SK-N-SH (cell line): ENCODE results near the gene CCDC171. TPM values are rescaled to one million over a fixed set of nuclear protein-coding genes. Genes with fewer than 3 reads are reported as not detected.

ENCODE experiments used
- CTCF ChIA-PET: fragments of 300-600, 350-600 bp; formaldehyde crosslinking; extraction: SDS; loops from one replicate; lab custom pipeline; 2021; lab: Yijun Ruan, JAX
- POLR2A ChIA-PET: fragments of 350-600 bp; sonication (Branson Sonifier 250); formaldehyde crosslinking; extraction: SDS; loops from one replicate; lab custom pipeline; 2020; ENCODE audit warnings: antibody characterized with exemption, inconsistent platforms; lab: Yijun Ruan, JAX
- DNase-seq: peaks from one replicate; pipeline ENCODE4 v3.0.0; 2012
- H2AFZ ChIP-seq: fragments of 200-600 bp; sonication (generic); 2 replicates; pipeline ENCODE4 v1.8.1; 2016; ENCODE audit warnings: antibody characterized with exemption, mild to moderate bottlenecking, low read depth
- H3F3A ChIP-seq: fragments of 200-600 bp; sonication (generic); replicated peaks from 2 replicates; pipeline ENCODE3; 2016; ENCODE audit warnings: antibody characterized with exemption, mild to moderate bottlenecking; ENCODE audit not compliant: insufficient read depth
- H3K27ac ChIP-seq, 2 experiments: fragments of 200-500 bp in 1 of 2; fragments of 200-600 bp in 1 of 2; sonication (Bioruptor generic) in 1 of 2; sonication (generic), shearing (Covaris generic) in 1 of 2; 2 replicates each; pipeline versions ENCODE4 v1.5.1 to v1.6.1; 2014 to 2016; ENCODE audit warnings: low read depth in 2 of 2, inconsistent platforms in 1 of 2, low read length in 1 of 2, mild to moderate bottlenecking in 1 of 2, mixed read lengths in 1 of 2
- H3K27me3 ChIP-seq: fragments of 200-600 bp; sonication (generic), shearing (Covaris generic); 2 replicates; pipeline ENCODE4 v1.6.1; 2016; ENCODE audit warnings: mixed run types; ENCODE audit not compliant: insufficient read depth
- H3K36me3 ChIP-seq, 2 experiments: fragments of 200-500 bp in 1 of 2; fragments of 200-600 bp in 1 of 2; sonication (Bioruptor generic) in 1 of 2; sonication (generic) in 1 of 2; replicated peaks in 1 of 2; 2 replicates each; pipeline versions ENCODE3 to v1.5.1; 2014 to 2016; ENCODE audit warnings: low read length in 1 of 2, mild to moderate bottlenecking in 1 of 2; ENCODE audit not compliant: insufficient read depth in 2 of 2, control insufficient read depth in 1 of 2
- H3K4me1 ChIP-seq, 2 experiments: fragments of 200-500 bp in 1 of 2; fragments of 200-600 bp in 1 of 2; sonication (Bioruptor generic) in 1 of 2; sonication (generic), shearing (Covaris generic) in 1 of 2; 2 replicates each; pipeline versions ENCODE4 v1.5.1 to v1.6.1; 2014 to 2016; ENCODE audit warnings: low read depth in 1 of 2, low read length in 1 of 2, mixed run types in 1 of 2; ENCODE audit not compliant: insufficient read depth in 2 of 2, control insufficient read depth in 1 of 2
- H3K4me2 ChIP-seq: fragments of 200-600 bp; sonication (generic), shearing (Covaris generic); 2 replicates; pipeline ENCODE4 v1.6.1; 2017; ENCODE audit warnings: mixed run types
- H3K4me3 ChIP-seq, 2 experiments: fragments of 200-500 bp in 1 of 2; fragments of 200-600 bp in 1 of 2; sonication (Bioruptor generic) in 1 of 2; sonication (generic), shearing (Covaris generic) in 1 of 2; 2 replicates each; pipeline versions ENCODE4 v1.5.1 to v1.8.1; 2014 to 2016; ENCODE audit warnings: low read depth in 2 of 2, inconsistent platforms in 1 of 2, low read length in 1 of 2, mild to moderate bottlenecking in 1 of 2, mixed read lengths in 1 of 2, moderate library complexity in 1 of 2
- H3K79me2 ChIP-seq: fragments of 200-600 bp; sonication (generic); 2 replicates; pipeline ENCODE4 v1.8.1; 2017; ENCODE audit warnings: mild to moderate bottlenecking; ENCODE audit not compliant: insufficient read depth
- H3K9ac ChIP-seq: fragments of 200-600 bp; sonication (generic); 2 replicates; pipeline ENCODE4 v1.6.1; 2017; ENCODE audit warnings: mixed run types
- H3K9me2 ChIP-seq: fragments of 200-600 bp; sonication (generic); 2 replicates; pipeline ENCODE4 v1.6.1; 2017; ENCODE audit warnings: mixed run types
- H3K9me3 ChIP-seq: fragments of 200-600 bp; sonication (generic); 2 replicates; pipeline ENCODE4 v1.6.1; 2017; ENCODE audit warnings: mixed run types, mild to moderate bottlenecking, moderate library complexity
- H4K20me1 ChIP-seq: fragments of 200-600 bp; sonication (generic); 2 replicates; pipeline ENCODE4 v1.6.1; 2017; ENCODE audit warnings: mild to moderate bottlenecking, mixed run types; ENCODE audit not compliant: insufficient read depth
- CHD2 ChIP-seq: fragments of 150-350 bp; IDR thresholded peaks from 2 replicates; pipeline ENCODE4 v1.6.1; 2018; ENCODE audit warnings: low read length; ENCODE audit not compliant: partially characterized antibody
- CTCF ChIP-seq: fragments of 200-600 bp; sonication (generic); IDR thresholded peaks from 2 replicates; pipeline ENCODE4 v1.6.1; 2017; ENCODE audit warnings: antibody characterized with exemption, mild to moderate bottlenecking, moderate library complexity
- ELF1 ChIP-seq: IDR thresholded peaks from 2 replicates; pipeline ENCODE4 v1.4.0; 2012
- EZH2phosphoT487 ChIP-seq: fragments of 200-600 bp; sonication (generic); IDR thresholded peaks from 2 replicates; pipeline ENCODE4 v1.6.1; 2017; ENCODE audit warnings: low read depth, mixed run types, mild to moderate bottlenecking, antibody characterized with exemption, moderate library complexity, borderline replicate concordance
- FOXJ3 ChIP-seq: sonication (generic); formaldehyde crosslinking; IDR thresholded peaks from 2 replicates; pipeline ENCODE4 v1.5.1; 2020; ENCODE audit warnings: mild to moderate bottlenecking, missing genetic modification reagents
- FOXM1 ChIP-seq: IDR thresholded peaks from 2 replicates; pipeline ENCODE4 v1.4.0; 2012; ENCODE audit warnings: low read depth, mild to moderate bottlenecking
- MXI1 ChIP-seq: IDR thresholded peaks from 2 replicates; pipeline ENCODE4 v1.6.1; 2012; ENCODE audit warnings: mild to moderate bottlenecking, low read depth, low read length, improper control_type of control experiment
- NRF1 ChIP-seq: IDR thresholded peaks from 2 replicates; pipeline ENCODE4 v1.6.1; 2012; ENCODE audit warnings: low read depth, mild to moderate bottlenecking, low read length
- RCOR1 ChIP-seq: fragments of 150-350 bp; IDR thresholded peaks from 2 replicates; pipeline ENCODE4 v1.6.1; 2017; ENCODE audit warnings: antibody characterized with exemption, low read length
- SMC3 ChIP-seq: IDR thresholded peaks from 2 replicates; pipeline ENCODE4 v1.6.1; 2012; ENCODE audit warnings: low read depth, low read length, improper control_type of control experiment
- TEAD4 ChIP-seq: IDR thresholded peaks from 2 replicates; pipeline ENCODE4 v1.4.0; 2012; ENCODE audit warnings: mild to moderate bottlenecking, borderline replicate concordance; ENCODE audit not compliant: insufficient read depth
- YY1 ChIP-seq: IDR thresholded peaks from 2 replicates; pipeline ENCODE4 v1.4.0; 2012; ENCODE audit warnings: low read depth, mild to moderate bottlenecking
- ZBTB33 ChIP-seq: IDR thresholded peaks from 2 replicates; pipeline ENCODE4 v1.4.0; 2012; ENCODE audit warnings: low read depth, borderline replicate concordance
- WGBS: methylation state at CpG from one replicate; pipeline ENCODE4 v1.1.6; 2017; ENCODE audit warnings: low lambda C conversion rate; 5-methylcytosine and 5-hydroxymethylcytosine counted together
- polyA plus RNA-seq, 3 experiments: library from polyadenylated mRNA; depleted of rRNA; stranded (reverse); fragments of >200 nt; gene quantifications; 2 replicates each; pipeline ENCODE4 v1.2.3, GENCODE V29; 2012
- TF ChIP-seq, protein P1 (sequence below): fragments of 150-350 bp; IDR thresholded peaks from 2 replicates; pipeline ENCODE4 v1.6.1; 2017; ENCODE audit warnings: antibody characterized with exemption, low read length, low read depth, borderline replicate concordance

Gene CCDC171
- polyA plus RNA-seq, 1 of the 3 experiments (the other 2 are of a cell fraction), result 0.54 TPM

- no peaks in the 10 kb centered on the region for H3K9me2 ChIP-seq
- H3K9me3 ChIP-seq, result no peaks in the 10 kb centered on the region
- no peaks in the 10 kb centered on the region for H3K79me2 ChIP-seq
- H3K9ac ChIP-seq, result no peak overlapping the region
- CTCF ChIA-PET, result interaction anchor here (0.9 kb wide), 1 partner anchor 9 kb away, joined by 4 read pairs; no protein-coding TSS in a partner anchor
- H3K27ac ChIP-seq, result no peak overlapping the region
- WGBS, result 58% methylated on average over 4 of the region's 4 CpGs
- no peaks in the 10 kb centered on the region for H3K36me3 ChIP-seq
- POLR2A ChIA-PET, result no interaction called here
- H3K4me1 ChIP-seq, result no peaks in the 10 kb centered on the region
- no peaks in the 10 kb centered on the region for H4K20me1 ChIP-seq
- no peaks in the 10 kb centered on the region for H3K27me3 ChIP-seq
- no peak for DNase-seq
- no peak overlapping the region for H3K4me3 ChIP-seq
- H2AFZ ChIP-seq, result no peak overlapping the region
- no peak for TF ChIP-seq NRF1
- TF ChIP-seq ELF1, result no peak
- TF ChIP-seq MXI1, result no peak
- no peak for TF ChIP-seq TEAD4
- TF ChIP-seq SMC3, result no peak
- no peak for TF ChIP-seq EZH2phosphoT487
- TF ChIP-seq FOXM1, result no peak
- TF ChIP-seq RCOR1, result no peak
- TF ChIP-seq CTCF, result no peak
- no peak for TF ChIP-seq CHD2
- no peak for TF ChIP-seq ZBTB33
- TF ChIP-seq, protein P1, sequence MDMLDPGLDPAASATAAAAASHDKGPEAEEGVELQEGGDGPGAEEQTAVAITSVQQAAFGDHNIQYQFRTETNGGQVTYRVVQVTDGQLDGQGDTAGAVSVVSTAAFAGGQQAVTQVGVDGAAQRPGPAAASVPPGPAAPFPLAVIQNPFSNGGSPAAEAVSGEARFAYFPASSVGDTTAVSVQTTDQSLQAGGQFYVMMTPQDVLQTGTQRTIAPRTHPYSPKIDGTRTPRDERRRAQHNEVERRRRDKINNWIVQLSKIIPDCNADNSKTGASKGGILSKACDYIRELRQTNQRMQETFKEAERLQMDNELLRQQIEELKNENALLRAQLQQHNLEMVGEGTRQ, result no peak
- TF ChIP-seq, all 33 proteins: peak for 0
- H3F3A ChIP-seq, result no peaks in the 10 kb centered on the region
- no peak overlapping the region for H3K4me2 ChIP-seq
Measured at GRCh38 chr9:15882328-15882727, 329.5 kb downstream of the CCDC171 start.

- H3K4me1 ChIP-seq, result no peaks in the 10 kb centered on the region
- ChIA-PET POLR2A (no interaction called here), CTCF (no interaction called here)
- H3K4me2 ChIP-seq, result no peak overlapping the region
- H3K27ac ChIP-seq, result no peak overlapping the region
- H3F3A ChIP-seq, result no peaks in the 10 kb centered on the region
- WGBS, result 81% methylated on average over 3 of the region's 3 CpGs
- no peak overlapping the region for H3K9ac ChIP-seq
- H3K9me3 ChIP-seq, result no peaks in the 10 kb centered on the region
- no peaks in the 10 kb centered on the region for H3K9me2 ChIP-seq
- no peaks in the 10 kb centered on the region for H3K27me3 ChIP-seq
- DNase-seq, result no peak
- TF ChIP-seq FOXJ3 (CRISPR knock-in tag), result no peak
- no peak for TF ChIP-seq ZBTB33
- no peak for TF ChIP-seq YY1
- TF ChIP-seq RCOR1, result no peak
- H4K20me1 ChIP-seq, result no peaks in the 10 kb centered on the region
- no peak overlapping the region for H2AFZ ChIP-seq
- no peaks in the 10 kb centered on the region for H3K36me3 ChIP-seq
- H3K4me3 ChIP-seq, result no peak overlapping the region
- H3K79me2 ChIP-seq, result no peaks in the 10 kb centered on the region
Measured at GRCh38 chr9:15882883-15883282, 330.0 kb downstream of the CCDC171 start.
